ENCODE measurements around the gene TMEM205.

DNA sequence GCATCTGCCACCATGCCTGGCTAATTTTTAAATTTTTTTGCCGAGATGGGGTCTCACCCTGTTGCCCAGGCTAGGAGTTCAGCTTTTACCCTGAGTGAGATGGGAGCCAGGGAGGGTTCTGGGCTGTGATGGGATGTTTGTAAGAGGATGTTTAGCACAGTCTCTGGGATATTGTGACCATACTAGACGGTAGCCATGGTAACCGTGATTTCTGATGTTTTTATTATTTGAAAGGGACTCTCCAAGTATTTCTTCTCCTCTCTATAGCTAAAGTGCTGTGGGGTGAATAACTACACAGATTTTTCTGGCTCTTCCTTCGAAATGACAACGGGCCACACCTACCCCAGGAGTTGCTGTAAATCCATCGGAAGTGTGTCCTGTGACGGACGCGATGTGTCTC lies 39.7 kb downstream of the TMEM205 start:
- TF ChIP-seq, protein P1, sequence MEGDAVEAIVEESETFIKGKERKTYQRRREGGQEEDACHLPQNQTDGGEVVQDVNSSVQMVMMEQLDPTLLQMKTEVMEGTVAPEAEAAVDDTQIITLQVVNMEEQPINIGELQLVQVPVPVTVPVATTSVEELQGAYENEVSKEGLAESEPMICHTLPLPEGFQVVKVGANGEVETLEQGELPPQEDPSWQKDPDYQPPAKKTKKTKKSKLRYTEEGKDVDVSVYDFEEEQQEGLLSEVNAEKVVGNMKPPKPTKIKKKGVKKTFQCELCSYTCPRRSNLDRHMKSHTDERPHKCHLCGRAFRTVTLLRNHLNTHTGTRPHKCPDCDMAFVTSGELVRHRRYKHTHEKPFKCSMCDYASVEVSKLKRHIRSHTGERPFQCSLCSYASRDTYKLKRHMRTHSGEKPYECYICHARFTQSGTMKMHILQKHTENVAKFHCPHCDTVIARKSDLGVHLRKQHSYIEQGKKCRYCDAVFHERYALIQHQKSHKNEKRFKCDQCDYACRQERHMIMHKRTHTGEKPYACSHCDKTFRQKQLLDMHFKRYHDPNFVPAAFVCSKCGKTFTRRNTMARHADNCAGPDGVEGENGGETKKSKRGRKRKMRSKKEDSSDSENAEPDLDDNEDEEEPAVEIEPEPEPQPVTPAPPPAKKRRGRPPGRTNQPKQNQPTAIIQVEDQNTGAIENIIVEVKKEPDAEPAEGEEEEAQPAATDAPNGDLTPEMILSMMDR (IDR thresholded peaks at IDR 0.05) = no peak
- TF ChIP-seq POLR2A (IDR thresholded peaks at IDR 0.05) = no peak
